ENCODE data around the gene IL33.

DNA sequence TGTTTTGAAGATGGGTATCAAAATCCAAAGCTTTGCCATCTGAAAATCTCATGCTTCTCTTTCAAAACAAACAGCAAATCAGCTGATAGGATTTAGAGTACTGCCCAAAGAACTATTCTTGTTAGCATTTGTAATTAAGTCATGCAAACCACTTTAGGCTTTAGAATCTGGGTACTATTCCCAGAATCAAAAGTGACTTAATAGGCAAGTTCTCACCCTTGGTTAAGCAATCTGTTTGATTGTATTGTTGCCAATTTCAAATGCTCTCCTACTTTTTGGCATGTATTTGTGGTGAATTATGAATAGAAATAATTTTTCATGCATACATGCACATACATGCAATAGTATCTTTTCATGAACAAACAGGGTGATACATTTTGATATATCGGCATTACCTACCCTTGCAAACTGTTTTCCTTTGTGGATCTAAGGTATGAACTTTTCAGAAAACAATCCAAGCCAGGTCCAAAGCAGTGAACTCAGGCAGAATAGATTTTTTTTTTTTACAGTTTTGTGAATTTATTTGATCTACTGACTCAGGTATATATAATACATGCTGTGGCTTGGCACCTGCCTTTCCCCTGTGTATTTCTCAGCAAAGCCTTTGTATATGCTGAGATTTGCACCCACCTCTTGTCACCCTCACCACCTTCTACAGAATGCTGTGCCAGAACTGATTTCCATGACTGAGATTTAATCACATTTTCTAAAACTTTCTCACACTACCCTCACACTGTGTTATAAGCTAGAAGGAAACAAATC is 9.0 kb downstream of the IL33 start:
- TF ChIP-seq, protein P1, sequence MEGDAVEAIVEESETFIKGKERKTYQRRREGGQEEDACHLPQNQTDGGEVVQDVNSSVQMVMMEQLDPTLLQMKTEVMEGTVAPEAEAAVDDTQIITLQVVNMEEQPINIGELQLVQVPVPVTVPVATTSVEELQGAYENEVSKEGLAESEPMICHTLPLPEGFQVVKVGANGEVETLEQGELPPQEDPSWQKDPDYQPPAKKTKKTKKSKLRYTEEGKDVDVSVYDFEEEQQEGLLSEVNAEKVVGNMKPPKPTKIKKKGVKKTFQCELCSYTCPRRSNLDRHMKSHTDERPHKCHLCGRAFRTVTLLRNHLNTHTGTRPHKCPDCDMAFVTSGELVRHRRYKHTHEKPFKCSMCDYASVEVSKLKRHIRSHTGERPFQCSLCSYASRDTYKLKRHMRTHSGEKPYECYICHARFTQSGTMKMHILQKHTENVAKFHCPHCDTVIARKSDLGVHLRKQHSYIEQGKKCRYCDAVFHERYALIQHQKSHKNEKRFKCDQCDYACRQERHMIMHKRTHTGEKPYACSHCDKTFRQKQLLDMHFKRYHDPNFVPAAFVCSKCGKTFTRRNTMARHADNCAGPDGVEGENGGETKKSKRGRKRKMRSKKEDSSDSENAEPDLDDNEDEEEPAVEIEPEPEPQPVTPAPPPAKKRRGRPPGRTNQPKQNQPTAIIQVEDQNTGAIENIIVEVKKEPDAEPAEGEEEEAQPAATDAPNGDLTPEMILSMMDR (conservative IDR thresholded peaks at IDR 0.05; ENCODE audit: low read depth in 2 of 2) = no peak
- TF ChIP-seq POLR2AphosphoS5 (IDR thresholded peaks at IDR 0.05; ENCODE audit: low read depth) (no peak), EZH2phosphoT487 (IDR thresholded peaks at IDR 0.05; ENCODE audit: unreplicated experiment) (no peak), CREB1 (CRISPR knock-in tag; IDR thresholded peaks at IDR 0.05; ENCODE audit: low read depth) (no peak), EZH2 (IDR thresholded peaks at IDR 0.05; ENCODE audit: low read depth, unreplicated experiment) (no peak), JUNB (IDR thresholded peaks at IDR 0.05; ENCODE audit: unreplicated experiment) (no peak), ZNF114 (CRISPR knock-in tag; IDR thresholded peaks at IDR 0.05) (no peak), STAT1 (IDR thresholded peaks at IDR 0.05; ENCODE audit: unreplicated experiment) (no peak), NANOG (IDR thresholded peaks at IDR 0.05; ENCODE audit: borderline replicate concordance) (no peak)
- TF ChIP-seq, protein P2, sequence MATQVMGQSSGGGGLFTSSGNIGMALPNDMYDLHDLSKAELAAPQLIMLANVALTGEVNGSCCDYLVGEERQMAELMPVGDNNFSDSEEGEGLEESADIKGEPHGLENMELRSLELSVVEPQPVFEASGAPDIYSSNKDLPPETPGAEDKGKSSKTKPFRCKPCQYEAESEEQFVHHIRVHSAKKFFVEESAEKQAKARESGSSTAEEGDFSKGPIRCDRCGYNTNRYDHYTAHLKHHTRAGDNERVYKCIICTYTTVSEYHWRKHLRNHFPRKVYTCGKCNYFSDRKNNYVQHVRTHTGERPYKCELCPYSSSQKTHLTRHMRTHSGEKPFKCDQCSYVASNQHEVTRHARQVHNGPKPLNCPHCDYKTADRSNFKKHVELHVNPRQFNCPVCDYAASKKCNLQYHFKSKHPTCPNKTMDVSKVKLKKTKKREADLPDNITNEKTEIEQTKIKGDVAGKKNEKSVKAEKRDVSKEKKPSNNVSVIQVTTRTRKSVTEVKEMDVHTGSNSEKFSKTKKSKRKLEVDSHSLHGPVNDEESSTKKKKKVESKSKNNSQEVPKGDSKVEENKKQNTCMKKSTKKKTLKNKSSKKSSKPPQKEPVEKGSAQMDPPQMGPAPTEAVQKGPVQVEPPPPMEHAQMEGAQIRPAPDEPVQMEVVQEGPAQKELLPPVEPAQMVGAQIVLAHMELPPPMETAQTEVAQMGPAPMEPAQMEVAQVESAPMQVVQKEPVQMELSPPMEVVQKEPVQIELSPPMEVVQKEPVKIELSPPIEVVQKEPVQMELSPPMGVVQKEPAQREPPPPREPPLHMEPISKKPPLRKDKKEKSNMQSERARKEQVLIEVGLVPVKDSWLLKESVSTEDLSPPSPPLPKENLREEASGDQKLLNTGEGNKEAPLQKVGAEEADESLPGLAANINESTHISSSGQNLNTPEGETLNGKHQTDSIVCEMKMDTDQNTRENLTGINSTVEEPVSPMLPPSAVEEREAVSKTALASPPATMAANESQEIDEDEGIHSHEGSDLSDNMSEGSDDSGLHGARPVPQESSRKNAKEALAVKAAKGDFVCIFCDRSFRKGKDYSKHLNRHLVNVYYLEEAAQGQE (IDR thresholded peaks at IDR 0.05; ENCODE audit: unreplicated experiment) = no peak
- TF ChIP-seq, protein P3, sequence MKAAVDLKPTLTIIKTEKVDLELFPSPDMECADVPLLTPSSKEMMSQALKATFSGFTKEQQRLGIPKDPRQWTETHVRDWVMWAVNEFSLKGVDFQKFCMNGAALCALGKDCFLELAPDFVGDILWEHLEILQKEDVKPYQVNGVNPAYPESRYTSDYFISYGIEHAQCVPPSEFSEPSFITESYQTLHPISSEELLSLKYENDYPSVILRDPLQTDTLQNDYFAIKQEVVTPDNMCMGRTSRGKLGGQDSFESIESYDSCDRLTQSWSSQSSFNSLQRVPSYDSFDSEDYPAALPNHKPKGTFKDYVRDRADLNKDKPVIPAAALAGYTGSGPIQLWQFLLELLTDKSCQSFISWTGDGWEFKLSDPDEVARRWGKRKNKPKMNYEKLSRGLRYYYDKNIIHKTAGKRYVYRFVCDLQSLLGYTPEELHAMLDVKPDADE (IDR thresholded peaks at IDR 0.05) = no peak
- TF ChIP-seq, protein P4, sequence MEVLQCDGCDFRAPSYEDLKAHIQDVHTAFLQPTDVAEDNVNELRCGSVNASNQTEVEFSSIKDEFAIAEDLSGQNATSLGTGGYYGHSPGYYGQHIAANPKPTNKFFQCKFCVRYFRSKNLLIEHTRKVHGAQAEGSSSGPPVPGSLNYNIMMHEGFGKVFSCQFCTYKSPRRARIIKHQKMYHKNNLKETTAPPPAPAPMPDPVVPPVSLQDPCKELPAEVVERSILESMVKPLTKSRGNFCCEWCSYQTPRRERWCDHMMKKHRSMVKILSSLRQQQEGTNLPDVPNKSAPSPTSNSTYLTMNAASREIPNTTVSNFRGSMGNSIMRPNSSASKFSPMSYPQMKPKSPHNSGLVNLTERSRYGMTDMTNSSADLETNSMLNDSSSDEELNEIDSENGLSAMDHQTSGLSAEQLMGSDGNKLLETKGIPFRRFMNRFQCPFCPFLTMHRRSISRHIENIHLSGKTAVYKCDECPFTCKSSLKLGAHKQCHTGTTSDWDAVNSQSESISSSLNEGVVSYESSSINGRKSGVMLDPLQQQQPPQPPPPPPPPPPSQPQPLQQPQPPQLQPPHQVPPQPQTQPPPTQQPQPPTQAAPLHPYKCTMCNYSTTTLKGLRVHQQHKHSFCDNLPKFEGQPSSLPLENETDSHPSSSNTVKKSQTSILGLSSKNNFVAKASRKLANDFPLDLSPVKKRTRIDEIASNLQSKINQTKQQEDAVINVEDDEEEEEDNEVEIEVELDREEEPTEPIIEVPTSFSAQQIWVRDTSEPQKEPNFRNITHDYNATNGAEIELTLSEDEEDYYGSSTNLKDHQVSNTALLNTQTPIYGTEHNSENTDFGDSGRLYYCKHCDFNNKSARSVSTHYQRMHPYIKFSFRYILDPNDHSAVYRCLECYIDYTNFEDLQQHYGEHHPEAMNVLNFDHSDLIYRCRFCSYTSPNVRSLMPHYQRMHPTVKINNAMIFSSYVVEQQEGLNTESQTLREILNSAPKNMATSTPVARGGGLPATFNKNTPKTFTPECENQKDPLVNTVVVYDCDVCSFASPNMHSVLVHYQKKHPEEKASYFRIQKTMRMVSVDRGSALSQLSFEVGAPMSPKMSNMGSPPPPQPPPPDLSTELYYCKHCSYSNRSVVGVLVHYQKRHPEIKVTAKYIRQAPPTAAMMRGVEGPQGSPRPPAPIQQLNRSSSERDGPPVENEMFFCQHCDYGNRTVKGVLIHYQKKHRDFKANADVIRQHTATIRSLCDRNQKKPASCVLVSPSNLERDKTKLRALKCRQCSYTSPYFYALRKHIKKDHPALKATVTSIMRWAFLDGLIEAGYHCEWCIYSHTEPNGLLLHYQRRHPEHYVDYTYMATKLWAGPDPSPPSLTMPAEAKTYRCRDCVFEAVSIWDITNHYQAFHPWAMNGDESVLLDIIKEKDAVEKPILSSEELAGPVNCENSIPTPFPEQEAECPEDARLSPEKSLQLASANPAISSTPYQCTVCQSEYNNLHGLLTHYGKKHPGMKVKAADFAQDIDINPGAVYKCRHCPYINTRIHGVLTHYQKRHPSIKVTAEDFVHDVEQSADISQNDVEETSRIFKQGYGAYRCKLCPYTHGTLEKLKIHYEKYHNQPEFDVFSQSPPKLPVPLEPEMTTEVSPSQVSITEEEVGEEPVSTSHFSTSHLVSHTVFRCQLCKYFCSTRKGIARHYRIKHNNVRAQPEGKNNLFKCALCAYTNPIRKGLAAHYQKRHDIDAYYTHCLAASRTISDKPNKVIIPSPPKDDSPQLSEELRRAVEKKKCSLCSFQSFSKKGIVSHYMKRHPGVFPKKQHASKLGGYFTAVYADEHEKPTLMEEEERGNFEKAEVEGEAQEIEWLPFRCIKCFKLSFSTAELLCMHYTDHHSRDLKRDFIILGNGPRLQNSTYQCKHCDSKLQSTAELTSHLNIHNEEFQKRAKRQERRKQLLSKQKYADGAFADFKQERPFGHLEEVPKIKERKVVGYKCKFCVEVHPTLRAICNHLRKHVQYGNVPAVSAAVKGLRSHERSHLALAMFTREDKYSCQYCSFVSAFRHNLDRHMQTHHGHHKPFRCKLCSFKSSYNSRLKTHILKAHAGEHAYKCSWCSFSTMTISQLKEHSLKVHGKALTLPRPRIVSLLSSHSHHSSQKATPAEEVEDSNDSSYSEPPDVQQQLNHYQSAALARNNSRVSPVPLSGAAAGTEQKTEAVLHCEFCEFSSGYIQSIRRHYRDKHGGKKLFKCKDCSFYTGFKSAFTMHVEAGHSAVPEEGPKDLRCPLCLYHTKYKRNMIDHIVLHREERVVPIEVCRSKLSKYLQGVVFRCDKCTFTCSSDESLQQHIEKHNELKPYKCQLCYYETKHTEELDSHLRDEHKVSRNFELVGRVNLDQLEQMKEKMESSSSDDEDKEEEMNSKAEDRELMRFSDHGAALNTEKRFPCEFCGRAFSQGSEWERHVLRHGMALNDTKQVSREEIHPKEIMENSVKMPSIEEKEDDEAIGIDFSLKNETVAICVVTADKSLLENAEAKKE (CRISPR knock-in tag; IDR thresholded peaks at IDR 0.05) = no peak

Measured in GM23338 (cell line).